ENCODE data around the gene DGUOK. TPM values are rescaled to one million over a fixed set of nuclear protein-coding genes. Genes with fewer than 3 reads are reported as not detected.
A peak's percentile ranks its signal among the peaks of the same experiment; 100 is the strongest.

Gene DGUOK
- total RNA-seq, 2 experiments from 2014 or later: 96.4 to 103 TPM

DNA sequence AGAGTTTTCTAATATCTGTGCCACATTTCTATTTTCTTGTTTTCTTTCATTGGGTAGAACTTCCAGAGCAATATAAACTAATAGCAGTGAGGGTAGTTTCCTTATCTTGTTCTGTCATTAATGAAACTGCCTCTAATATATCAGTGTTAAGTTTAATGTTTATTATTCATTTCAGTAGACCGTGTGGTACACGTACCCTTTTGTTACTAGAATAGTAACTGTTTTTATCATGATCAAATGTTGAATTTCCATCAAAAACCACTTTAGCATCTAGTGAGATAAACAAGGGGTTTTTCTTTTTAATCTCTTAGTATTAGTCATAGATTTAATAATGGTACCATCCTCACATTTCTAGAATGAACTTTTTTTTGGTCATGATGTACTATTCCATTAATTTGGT, 16.0 kb downstream of the DGUOK start:
- DNase-seq (no peak), ATAC-seq (no peak)
- Mint-ChIP-seq H3K4me1 (ENCODE audit: low read depth) (peaks cover 82% of the 10 kb centered on the region), H3K27me3 (no peaks in the 10 kb centered on the region), H3K4me3 (no peak overlapping the region), H3K36me3 (ENCODE audit: low read depth) (peaks cover 68% of the 10 kb centered on the region), H3K9me3 (no peaks in the 10 kb centered on the region), H3K27ac (peak overlapping the region; percentile 59)
- TF ChIP-seq, protein P1, sequence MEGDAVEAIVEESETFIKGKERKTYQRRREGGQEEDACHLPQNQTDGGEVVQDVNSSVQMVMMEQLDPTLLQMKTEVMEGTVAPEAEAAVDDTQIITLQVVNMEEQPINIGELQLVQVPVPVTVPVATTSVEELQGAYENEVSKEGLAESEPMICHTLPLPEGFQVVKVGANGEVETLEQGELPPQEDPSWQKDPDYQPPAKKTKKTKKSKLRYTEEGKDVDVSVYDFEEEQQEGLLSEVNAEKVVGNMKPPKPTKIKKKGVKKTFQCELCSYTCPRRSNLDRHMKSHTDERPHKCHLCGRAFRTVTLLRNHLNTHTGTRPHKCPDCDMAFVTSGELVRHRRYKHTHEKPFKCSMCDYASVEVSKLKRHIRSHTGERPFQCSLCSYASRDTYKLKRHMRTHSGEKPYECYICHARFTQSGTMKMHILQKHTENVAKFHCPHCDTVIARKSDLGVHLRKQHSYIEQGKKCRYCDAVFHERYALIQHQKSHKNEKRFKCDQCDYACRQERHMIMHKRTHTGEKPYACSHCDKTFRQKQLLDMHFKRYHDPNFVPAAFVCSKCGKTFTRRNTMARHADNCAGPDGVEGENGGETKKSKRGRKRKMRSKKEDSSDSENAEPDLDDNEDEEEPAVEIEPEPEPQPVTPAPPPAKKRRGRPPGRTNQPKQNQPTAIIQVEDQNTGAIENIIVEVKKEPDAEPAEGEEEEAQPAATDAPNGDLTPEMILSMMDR (IDR thresholded peaks at IDR 0.05): no peak
- intact Hi-C loops (cut with micrococcal nuclease): no loop called here
- POLR2A ChIA-PET: no interaction called here
- CTCF ChIA-PET: no interaction called here

GRCh38 chr2:73944714-73945113, 18.0 kb downstream of the DGUOK start:
- no peaks in the 10 kb centered on the region for H3K9me3 Mint-ChIP-seq
- TF ChIP-seq, protein P1 (IDR thresholded peaks at IDR 0.05): no peak
- H3K36me3 Mint-ChIP-seq (ENCODE audit: low read depth): peaks cover 61% of the 10 kb centered on the region
- POLR2A ChIA-PET: interaction anchor here (0.7 to 2.2 kb wide), 3 partner anchors 9 to 42 kb away, joined by 3 to 6 read pairs (median 4); no protein-coding TSS in a partner anchor
- DNase-seq (peak; percentile 70), ATAC-seq (peak; percentile 89)
- CTCF ChIA-PET: interaction anchor here (0.7 to 3.1 kb wide), 6 partner anchors 36 to 207 kb away, joined by 3 to 12 read pairs (median 4); no protein-coding TSS in a partner anchor
- peak overlapping the region; percentile 1 for H3K4me3 Mint-ChIP-seq
- peak overlapping the region; percentile 49 for H3K27ac Mint-ChIP-seq
- no peaks in the 10 kb centered on the region for H3K27me3 Mint-ChIP-seq
- intact Hi-C loops (cut with micrococcal nuclease): no loop called here
- H3K4me1 Mint-ChIP-seq (ENCODE audit: low read depth): peaks cover 81% of the 10 kb centered on the region

- Mint-ChIP-seq H3K4me3 (no peak overlapping the region), H3K4me1 (ENCODE audit: low read depth) (peaks cover 81% of the 10 kb centered on the region)
Measured at GRCh38 chr2:73946215-73946614, 19.5 kb downstream of the DGUOK start.

DNA sequence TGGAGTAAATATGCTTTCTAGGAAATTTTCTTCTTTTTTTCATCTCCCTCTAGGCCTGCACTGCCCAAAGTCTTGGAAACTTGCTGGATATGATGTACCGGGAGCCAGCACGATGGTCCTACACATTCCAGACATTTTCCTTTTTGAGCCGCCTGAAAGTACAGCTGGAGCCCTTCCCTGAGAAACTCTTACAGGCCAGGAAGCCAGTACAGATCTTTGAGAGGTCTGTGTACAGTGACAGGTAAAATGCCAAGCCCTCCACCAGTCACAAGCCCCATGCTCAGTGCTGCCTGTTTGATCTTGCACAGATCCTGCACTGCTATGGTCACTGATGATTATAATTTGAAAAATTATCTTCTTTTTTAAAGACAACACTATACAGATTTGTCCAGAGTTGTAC, 20.0 kb downstream of the DGUOK start:
- peaks cover 64% of the 10 kb centered on the region for H3K36me3 Mint-ChIP-seq (ENCODE audit: low read depth)
- ChIA-PET CTCF (interaction anchor here (2.0 kb wide), 1 partner anchor 119 kb away, joined by 4 read pairs; the partner anchor contains the start of gene STAMBP), POLR2A (interaction anchor here (1.1 kb wide), 1 partner anchor 33 kb away, joined by 3 read pairs; no protein-coding TSS in a partner anchor)
- peaks cover 81% of the 10 kb centered on the region for H3K4me1 Mint-ChIP-seq (ENCODE audit: low read depth)
- H3K27ac Mint-ChIP-seq: peak overlapping the region; percentile 53
- H3K4me3 Mint-ChIP-seq: no peak overlapping the region
- H3K9me3 Mint-ChIP-seq: no peaks in the 10 kb centered on the region
- no peak for DNase-seq
- H3K27me3 Mint-ChIP-seq: no peaks in the 10 kb centered on the region
- intact Hi-C loops (cut with micrococcal nuclease): no loop called here
- TF ChIP-seq, protein P1 (IDR thresholded peaks at IDR 0.05): no peak
- no peak for ATAC-seq

More at GRCh38 chr2:73946215-73946614, 19.5 kb downstream of the DGUOK start:
- POLR2A ChIA-PET: interaction anchor here (1.1 kb wide), 1 partner anchor 33 kb away, joined by 3 read pairs; no protein-coding TSS in a partner anchor
- Mint-ChIP-seq H3K9me3 (no peaks in the 10 kb centered on the region), H3K27me3 (no peaks in the 10 kb centered on the region), H3K27ac (peak overlapping the region; percentile 53), H3K36me3 (ENCODE audit: low read depth) (peaks cover 60% of the 10 kb centered on the region)
- no peak for ATAC-seq
- intact Hi-C loops (cut with micrococcal nuclease): no loop called here
- DNase-seq: no peak
- TF ChIP-seq, protein P1 (IDR thresholded peaks at IDR 0.05): no peak
- CTCF ChIA-PET: interaction anchor here (2.0 to 3.1 kb wide), 2 partner anchors 118 to 122 kb away, joined by 4 to 12 read pairs; partner anchors contain the start of gene STAMBP

DNA sequence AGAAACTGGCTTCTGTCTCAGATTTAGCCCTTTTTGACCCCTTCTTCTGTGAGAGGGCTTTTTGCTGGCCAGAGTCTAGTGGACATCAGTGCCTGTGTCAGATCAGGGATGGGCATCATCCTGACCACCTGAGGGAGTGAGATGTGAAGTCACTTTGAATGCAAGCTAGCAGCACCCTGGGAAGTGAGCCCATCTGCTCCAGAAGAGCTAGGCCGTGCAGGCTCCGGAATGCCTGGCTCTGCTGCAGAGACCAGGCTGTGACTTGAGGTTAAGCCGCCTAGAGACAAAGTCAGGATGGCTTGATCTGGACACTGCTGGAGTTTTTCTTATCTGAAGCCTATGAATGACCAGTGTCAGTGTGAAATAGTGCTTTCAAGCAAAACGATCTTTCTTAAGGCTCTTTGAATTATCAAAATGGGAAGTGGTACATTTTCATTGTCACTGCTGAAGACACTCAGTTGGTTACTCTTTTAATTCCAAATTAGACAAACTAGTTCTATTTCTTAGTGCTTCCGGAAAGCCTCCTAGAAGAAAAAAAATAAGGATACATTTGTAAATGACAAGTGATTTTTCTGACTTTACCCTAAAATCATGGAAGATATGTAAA, 20.8 kb downstream of the DGUOK start:
- intact Hi-C loops (cut with micrococcal nuclease): no loop called here
- CTCF ChIA-PET: interaction anchor here (2.0 kb wide), 1 partner anchor 119 kb away, joined by 4 read pairs; the partner anchor contains the start of gene STAMBP
- TF ChIP-seq, protein P1 (IDR thresholded peaks at IDR 0.05): no peak
- no peak overlapping the region for H3K4me3 Mint-ChIP-seq
- H3K27me3 Mint-ChIP-seq: no peaks in the 10 kb centered on the region
- ATAC-seq: no peak
- H3K36me3 Mint-ChIP-seq (ENCODE audit: low read depth): peaks cover 69% of the 10 kb centered on the region
- no peaks in the 10 kb centered on the region for H3K9me3 Mint-ChIP-seq
- POLR2A ChIA-PET: interaction anchor here (1.1 to 1.2 kb wide), 2 partner anchors 9 to 23 kb away, joined by 3 to 4 read pairs; no protein-coding TSS in a partner anchor
- no peak overlapping the region for H3K27ac Mint-ChIP-seq
- peaks cover 83% of the 10 kb centered on the region for H3K4me1 Mint-ChIP-seq (ENCODE audit: low read depth)
- no peak for DNase-seq
